Measurements from ENCODE around the gene ZDHHC14. TPM values are rescaled to one million over a fixed set of nuclear protein-coding genes. Genes with fewer than 3 reads are reported as not detected.

The ZDHHC14 gene
- total and polyA plus RNA-seq, 2 of the 8 experiments (the other 6 are each of a cell fraction or from before 2014, with no cell fraction given) = 2.9 to 5.3 TPM

DNA sequence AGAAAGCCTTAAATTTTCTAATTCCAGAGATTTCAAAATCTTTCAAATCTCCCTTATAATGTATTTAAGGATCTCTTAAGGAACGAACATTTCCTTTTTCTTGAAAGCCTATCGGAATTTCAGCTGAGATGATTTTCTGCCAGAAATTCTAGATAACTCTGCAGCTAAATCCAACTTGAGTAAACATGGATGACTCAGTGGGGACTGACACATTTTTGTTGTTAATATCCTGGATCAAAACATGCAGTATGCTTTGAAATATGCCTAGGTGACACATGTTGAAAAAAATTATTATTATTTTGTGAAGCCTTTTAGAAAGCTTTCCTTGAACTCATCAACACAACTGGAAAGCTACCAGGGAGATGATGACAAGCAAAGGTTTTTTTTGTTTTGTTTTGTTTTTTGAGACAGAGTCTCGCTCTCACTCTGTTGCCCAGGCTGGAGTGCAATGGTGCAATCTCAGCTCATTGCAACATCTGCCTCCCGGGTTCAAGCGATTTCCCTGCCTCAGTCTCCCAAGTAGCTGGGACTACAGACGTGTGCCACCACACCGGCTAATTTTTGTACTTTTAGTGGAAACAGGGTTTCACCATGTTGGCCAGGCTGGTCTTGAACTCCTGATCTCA is 302.0 kb downstream of the ZDHHC14 start:
- H3K79me1 ChIP-seq (ENCODE audit: low read depth, low read length) = no peaks in the 10 kb centered on the region
- ChIA-PET POLR2A (ENCODE audit: partially characterized antibody) (no interaction called here), CTCF (ENCODE audit: partially characterized antibody) (interaction anchor here (0.7 to 1.3 kb wide), 3 partner anchors 10 to 191 kb away, joined by 3 to 4 read pairs (median 3); no protein-coding TSS in a partner anchor)
- H3K4ac ChIP-seq (replicated peaks; ENCODE audit: insufficient read length, low read depth, low read length) = no peak overlapping the region
- no peak overlapping the region for H2AK5ac ChIP-seq (ENCODE audit: low read depth, low read length)
- H2BK20ac ChIP-seq (ENCODE audit: low read length) = no peak overlapping the region
- no peaks in the 10 kb centered on the region for H4K20me1 ChIP-seq (replicated peaks in 1 of 2; ENCODE audit: control insufficient read depth in 1 of 2, insufficient read depth in 2 of 2, low read length in 2 of 2)
- H2BK12ac ChIP-seq (ENCODE audit: low read depth, low read length) = no peak overlapping the region
- no peak overlapping the region for H3K4me3 ChIP-seq (ENCODE audit: extremely low read depth in 1 of 4, insufficient read depth in 2 of 4, low read depth in 3 of 4, low read length in 4 of 4)
- no peak overlapping the region for H4K8ac ChIP-seq (ENCODE audit: extremely low read depth, insufficient read depth, low read length)
- H4K5ac ChIP-seq (ENCODE audit: insufficient read length, low read depth, low read length) = no peak overlapping the region
- no peak overlapping the region for H2BK15ac ChIP-seq (ENCODE audit: low read length)
- DNase-seq (ENCODE audit: low read depth in 1 of 2, low spot score in 2 of 2) (no peak), FAIRE-seq (no peak)
- TF ChIP-seq BACH1 (IDR thresholded peaks at IDR 0.05; ENCODE audit: low read length) = no peak
- no peak for TF ChIP-seq SUZ12 (IDR thresholded peaks at IDR 0.05; ENCODE audit: low read length)
- TF ChIP-seq FOSL1 (IDR thresholded peaks at IDR 0.05; ENCODE audit: insufficient read depth, low read depth, low read length) = no peak
- TF ChIP-seq TCF12 (IDR thresholded peaks at IDR 0.05; ENCODE audit: low read depth, low read length) = no peak
- TF ChIP-seq SIX5 (IDR thresholded peaks at IDR 0.05; ENCODE audit: low read depth, low read length) = no peak
- TF ChIP-seq MAFK (IDR thresholded peaks at IDR 0.05; ENCODE audit: low read depth, low read length) = no peak
- no peak for TF ChIP-seq TEAD4 (IDR thresholded peaks at IDR 0.05; ENCODE audit: low read depth, low read length)
- TF ChIP-seq POLR2AphosphoS5 (IDR thresholded peaks at IDR 0.05; ENCODE audit: low read depth, low read length) = no peak
- no peak for TF ChIP-seq CBX5 (IDR thresholded peaks at IDR 0.05; ENCODE audit: low read depth, low read length)
- TF ChIP-seq KDM5A (IDR thresholded peaks at IDR 0.05; ENCODE audit: low read length) = no peak
- no peak for TF ChIP-seq CREB1 (IDR thresholded peaks at IDR 0.05)
- no peak for TF ChIP-seq KDM1A (IDR thresholded peaks at IDR 0.05; ENCODE audit: borderline replicate concordance, low read length)
- no peak for TF ChIP-seq YY1 (IDR thresholded peaks at IDR 0.05; ENCODE audit: low read depth, low read length)
- H2AFZ ChIP-seq (ENCODE audit: low read length) = no peak overlapping the region
- H3K79me2 ChIP-seq (ENCODE audit: control insufficient read depth in 1 of 2, insufficient read depth in 2 of 2, low read length in 2 of 2) = no peaks in the 10 kb centered on the region
- H3K18ac ChIP-seq (ENCODE audit: extremely low read depth, low read length) = no peak overlapping the region
- 74% methylated on average over 7 of the region's 7 CpGs; no CpG with 5 or more reads in 1 of the 2 experiments for WGBS, 2 experiments (ENCODE audit: extremely low coverage in 1 of 2, insufficient coverage in 1 of 2, insufficient read length in 1 of 2, insufficient replicate concordance in 2 of 2, low coverage in 1 of 2, low lambda C conversion rate in 2 of 2, missing lambda C conversion rate in 1 of 2)
- no peaks in the 10 kb centered on the region for H3K36me3 ChIP-seq (ENCODE audit: control insufficient read depth in 2 of 4, insufficient read depth in 4 of 4, low read length in 3 of 4)
- H3K23me2 ChIP-seq (ENCODE audit: low read depth, low read length) = no peaks in the 10 kb centered on the region
- no peak overlapping the region for H3K27ac ChIP-seq (ENCODE audit: low read depth, low read length)
- H3K9ac ChIP-seq (replicated peaks in 1 of 4; ENCODE audit: extremely low read depth in 1 of 4, low read depth in 3 of 4, low read length in 3 of 4) = no peak overlapping the region
- no peaks in the 10 kb centered on the region for H3K4me1 ChIP-seq (replicated peaks in 1 of 4; ENCODE audit: control insufficient read depth in 3 of 4, insufficient read depth in 4 of 4, low read length in 3 of 4)
- H2BK120ac ChIP-seq (replicated peaks; ENCODE audit: low read depth, low read length) = no peak overlapping the region
- no peak overlapping the region for H2BK5ac ChIP-seq (ENCODE audit: low read depth, low read length)
- no peak overlapping the region for H4K91ac ChIP-seq (replicated peaks; ENCODE audit: insufficient read length, low read length)
- no peaks in the 10 kb centered on the region for H3K9me3 ChIP-seq (ENCODE audit: insufficient read depth in 2 of 2, low read depth in 1 of 2, low read length in 1 of 2)
- no peaks in the 10 kb centered on the region; a peak in 1 of 7 replicates for H3K27me3 ChIP-seq (replicated peaks in 1 of 4; ENCODE audit: control insufficient read depth in 3 of 4, extremely low read depth in 1 of 4, insufficient read depth in 3 of 4, low read length in 3 of 4)
- no peak overlapping the region for H3K56ac ChIP-seq (replicated peaks; ENCODE audit: insufficient read length, low read depth, low read length)
- H3K23ac ChIP-seq (ENCODE audit: insufficient read length) = no peak overlapping the region
- H3K4me2 ChIP-seq (ENCODE audit: insufficient read depth in 1 of 2, low read depth in 2 of 2, low read length in 2 of 2) = no peak overlapping the region
- H3K14ac ChIP-seq (ENCODE audit: insufficient read length) = no peak overlapping the region
